Transverse colon (tissue), 3 donors: ENCODE measurements around the gene NCAPD3.

Experiments used
- EP300 ChIP-seq: sonication (generic); formaldehyde crosslinking; IDR thresholded peaks from one replicate; pipeline ENCODE4 v1.6.1; 2017; ENCODE audit warnings: antibody characterized with exemption, low read depth
- TF ChIP-seq, protein P1 (sequence below), 5 experiments: fragments of 200-600 bp in 3 of 5; fragments of 450-650 bp in 2 of 5; sonication (generic) in 3 of 5; IDR thresholded peaks; 1 replicate in 2 of 5; 2 replicates in 3 of 5; pipeline ENCODE4 v1.5.1; 2016 to 2017; ENCODE audit warnings: antibody characterized with exemption in 5 of 5, inconsistent platforms in 3 of 5, mild to moderate bottlenecking in 2 of 5, moderate library complexity in 1 of 5

DNA sequence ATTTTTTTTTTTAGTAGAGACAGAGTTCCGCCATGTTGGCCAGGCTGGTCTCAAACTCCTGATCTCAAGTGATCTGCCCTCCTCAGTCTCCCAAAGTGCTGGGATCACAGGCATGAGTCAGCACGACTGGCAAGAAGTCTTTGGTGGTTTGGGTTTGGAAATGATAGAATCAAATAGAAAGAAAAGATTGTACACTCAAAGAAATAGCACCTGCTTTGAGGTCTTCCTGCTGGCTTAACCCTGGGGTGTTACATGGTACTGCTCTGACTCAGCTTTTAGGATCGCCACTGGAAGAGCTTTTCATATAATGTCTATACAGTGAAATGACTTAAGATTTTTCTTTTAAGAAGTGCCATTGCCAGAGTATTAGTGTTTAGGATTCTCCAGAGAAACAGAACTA, 104.7 kb downstream of the NCAPD3 start:
- TF ChIP-seq, protein P1, sequence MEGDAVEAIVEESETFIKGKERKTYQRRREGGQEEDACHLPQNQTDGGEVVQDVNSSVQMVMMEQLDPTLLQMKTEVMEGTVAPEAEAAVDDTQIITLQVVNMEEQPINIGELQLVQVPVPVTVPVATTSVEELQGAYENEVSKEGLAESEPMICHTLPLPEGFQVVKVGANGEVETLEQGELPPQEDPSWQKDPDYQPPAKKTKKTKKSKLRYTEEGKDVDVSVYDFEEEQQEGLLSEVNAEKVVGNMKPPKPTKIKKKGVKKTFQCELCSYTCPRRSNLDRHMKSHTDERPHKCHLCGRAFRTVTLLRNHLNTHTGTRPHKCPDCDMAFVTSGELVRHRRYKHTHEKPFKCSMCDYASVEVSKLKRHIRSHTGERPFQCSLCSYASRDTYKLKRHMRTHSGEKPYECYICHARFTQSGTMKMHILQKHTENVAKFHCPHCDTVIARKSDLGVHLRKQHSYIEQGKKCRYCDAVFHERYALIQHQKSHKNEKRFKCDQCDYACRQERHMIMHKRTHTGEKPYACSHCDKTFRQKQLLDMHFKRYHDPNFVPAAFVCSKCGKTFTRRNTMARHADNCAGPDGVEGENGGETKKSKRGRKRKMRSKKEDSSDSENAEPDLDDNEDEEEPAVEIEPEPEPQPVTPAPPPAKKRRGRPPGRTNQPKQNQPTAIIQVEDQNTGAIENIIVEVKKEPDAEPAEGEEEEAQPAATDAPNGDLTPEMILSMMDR (IDR thresholded peaks at IDR 0.05), result no peak
- no peak for TF ChIP-seq EP300
